GF-D8 (cell line): ENCODE results near the gene HCLS1.
"Not testable (repeated sequence)": the region's sequence is repeated elsewhere in the genome, so short reads cannot be mapped to it uniquely, and the experiment has no call there.

Experiments used
- DNase-seq: peaks from one replicate; lab custom pipeline; 2025; lab: John Stamatoyannopoulos, UW

The HCLS1 gene

DNA sequence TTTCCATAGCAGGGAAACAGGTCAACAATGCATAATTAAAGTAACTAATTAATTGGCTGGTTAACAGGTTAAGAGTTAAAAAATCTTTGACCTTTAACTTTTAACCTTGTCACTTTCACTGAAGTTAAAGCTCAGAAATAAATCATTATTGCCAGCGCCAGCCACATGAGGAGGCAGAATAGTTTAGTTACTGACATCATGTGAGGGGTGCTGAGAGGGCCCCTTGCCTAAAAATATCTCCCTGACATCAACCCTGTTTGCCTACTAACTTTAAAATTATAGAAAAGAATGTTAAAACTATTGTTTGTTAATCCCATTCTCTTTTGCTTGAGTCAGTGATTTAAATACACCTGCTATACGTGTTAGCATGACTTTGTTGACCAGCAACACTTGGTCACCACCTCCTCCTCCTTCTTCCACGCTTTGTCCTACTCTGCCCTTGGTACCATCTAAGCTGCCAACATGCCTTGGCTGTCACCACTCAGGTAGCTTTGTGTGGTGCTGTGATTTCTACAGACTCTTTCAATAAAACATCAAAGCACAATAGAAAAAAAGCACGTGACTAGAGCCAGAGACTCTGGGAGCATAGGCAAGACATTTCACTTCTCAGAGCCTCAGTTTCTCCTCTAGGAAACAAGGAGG, 64.8 kb downstream of the HCLS1 start:
- no peak for DNase-seq

- no peak for DNase-seq
Measured at GRCh38 chr3:121594850-121595249, 65.9 kb downstream of the HCLS1 start.

- DNase-seq: not testable (repeated sequence)
Measured at GRCh38 chr3:121593806-121594205, 66.9 kb downstream of the HCLS1 start.

- no peak for DNase-seq
Measured at GRCh38 chr3:121592856-121593702, 67.6 kb downstream of the HCLS1 start, which contains the start of gene FBXO40. Gene FBXO40, plus strand, starts transcription at chr3:121593379. Its CDS starts 27,197 bp downstream, at chr3:121620576.

DNA sequence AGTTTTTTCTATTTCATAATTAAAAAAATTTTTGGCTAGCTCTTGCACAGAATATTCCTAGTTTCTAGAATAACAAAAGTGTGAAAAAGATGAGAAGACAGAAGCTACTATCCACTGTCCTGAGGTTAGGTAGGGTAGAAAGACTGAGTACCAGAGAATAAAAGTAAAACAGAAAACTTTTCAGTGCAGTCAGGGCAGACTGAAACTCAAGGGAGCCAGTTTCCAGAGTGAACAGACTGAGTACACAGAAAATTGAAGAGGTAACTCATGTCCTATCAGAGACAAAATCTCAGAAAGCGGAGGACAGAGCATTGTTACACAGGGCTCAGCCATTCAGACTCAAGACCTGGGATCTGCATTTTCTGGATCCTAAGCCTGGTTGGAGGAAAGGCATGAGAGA, 76.3 kb downstream of the HCLS1 start:
- DNase-seq: no peak

DNA sequence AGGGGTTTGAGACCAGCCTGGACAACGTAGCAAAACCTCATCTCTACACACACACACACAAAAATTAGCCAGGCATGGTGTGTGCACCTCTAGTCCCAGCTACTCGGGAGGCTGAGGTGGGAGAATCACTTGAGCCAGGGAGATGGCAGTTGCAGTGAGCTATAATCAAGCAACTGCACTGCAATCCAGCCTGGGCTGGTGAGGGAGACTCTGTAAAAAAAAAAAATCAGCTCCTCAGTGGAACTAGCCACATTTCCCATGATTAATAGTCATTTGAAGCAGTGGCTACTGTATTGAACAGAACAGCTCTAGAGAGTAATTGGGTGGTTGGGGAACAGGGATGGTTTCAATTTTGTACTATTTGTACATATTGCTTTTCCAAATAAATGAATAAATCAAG, 79.0 kb downstream of the HCLS1 start:
- DNase-seq: no peak
